Common myeloid progenitor, CD34-positive (primary cell): ENCODE measurements around the gene TBC1D2B.
A peak's percentile ranks its signal among the peaks of the same experiment; 100 is the strongest.

ENCODE experiments used
- CTCF ChIA-PET: fragments of 350-600 bp; sonication (Branson Sonifier 250); formaldehyde crosslinking; loops from one replicate; lab custom pipeline; 2021; ENCODE audit warnings: antibody characterized with exemption; lab: Charles Lee
- POLR2A ChIA-PET: fragments of 350-600 bp; sonication (Branson Sonifier 250); formaldehyde crosslinking; loops from one replicate; lab custom pipeline; 2021; ENCODE audit warnings: antibody characterized with exemption; lab: Charles Lee
- DNase-seq, 3 donors: peaks; one replicate each; pipeline versions ENCODE4 v3.0.0 to v3.0.0-alpha.2; 2013
- H3K27ac ChIP-seq, 2 experiments: 1 replicate in 1 of 2; 2 replicates in 1 of 2; pipeline ENCODE4 v1.7.0; 2013; ENCODE audit warnings: inconsistent platforms in 2 of 2, low read length in 2 of 2, mild to moderate bottlenecking in 2 of 2, low read depth in 1 of 2, moderate library complexity in 1 of 2; ENCODE audit not compliant: severe bottlenecking in 2 of 2, insufficient read depth in 1 of 2, poor library complexity in 1 of 2
- H3K27me3 ChIP-seq, 5 experiments: replicated peaks in 2 of 5; 1 replicate in 3 of 5; 2 replicates in 2 of 5; pipeline versions ENCODE4 v1.6.1 to v1.7.0; 2013; ENCODE audit warnings: low read length in 4 of 5, mild to moderate bottlenecking in 2 of 5, moderate library complexity in 2 of 5, inconsistent platforms in 1 of 5; ENCODE audit not compliant: insufficient read depth in 5 of 5, control insufficient read depth in 4 of 5
- H3K36me3 ChIP-seq, 4 experiments: 1 replicate in 2 of 4; 2 replicates in 2 of 4; pipeline versions ENCODE4 v1.6.1 to v1.7.0; 2013; ENCODE audit warnings: low read length in 3 of 4, control low read depth in 1 of 4, mild to moderate bottlenecking in 1 of 4; ENCODE audit not compliant: control insufficient read depth in 4 of 4, insufficient read depth in 4 of 4
- H3K4me1 ChIP-seq, 4 experiments: 1 replicate in 3 of 4; 2 replicates in 1 of 4; pipeline versions ENCODE4 v1.6.1 to v1.7.1; 2013; ENCODE audit warnings: low read length in 3 of 4, mild to moderate bottlenecking in 3 of 4, control low read depth in 1 of 4, inconsistent platforms in 1 of 4, moderate library complexity in 1 of 4; ENCODE audit not compliant: control insufficient read depth in 4 of 4, insufficient read depth in 4 of 4; ENCODE audit errors: control extremely low read depth in 1 of 4
- H3K4me3 ChIP-seq, 7 experiments: 1 replicate in 4 of 7; 2 replicates in 3 of 7; pipeline versions ENCODE4 v1.5.1 to v1.7.0; 2013; ENCODE audit warnings: mild to moderate bottlenecking in 7 of 7, low read length in 6 of 7, moderate library complexity in 6 of 7, inconsistent platforms in 2 of 7, low read depth in 2 of 7, control low read depth in 1 of 7; ENCODE audit not compliant: insufficient read depth in 4 of 7, control insufficient read depth in 1 of 7; ENCODE audit errors: extremely low read depth in 1 of 7
- H3K9me3 ChIP-seq, 5 experiments: 1 replicate in 4 of 5; 2 replicates in 1 of 5; pipeline versions ENCODE4 v1.6.1 to v1.7.1; 2013; ENCODE audit warnings: low read length in 4 of 5, mild to moderate bottlenecking in 2 of 5, inconsistent platforms in 1 of 5, low read depth in 1 of 5, moderate library complexity in 1 of 5; ENCODE audit not compliant: control insufficient read depth in 4 of 5, insufficient read depth in 2 of 5; ENCODE audit errors: control extremely low read depth in 1 of 5
- WGBS: methylation state at CpG from one replicate; pipeline ENCODE4 v1.1.5; 2013; ENCODE audit not compliant: insufficient coverage; 5-methylcytosine and 5-hydroxymethylcytosine counted together

The TBC1D2B gene

DNA sequence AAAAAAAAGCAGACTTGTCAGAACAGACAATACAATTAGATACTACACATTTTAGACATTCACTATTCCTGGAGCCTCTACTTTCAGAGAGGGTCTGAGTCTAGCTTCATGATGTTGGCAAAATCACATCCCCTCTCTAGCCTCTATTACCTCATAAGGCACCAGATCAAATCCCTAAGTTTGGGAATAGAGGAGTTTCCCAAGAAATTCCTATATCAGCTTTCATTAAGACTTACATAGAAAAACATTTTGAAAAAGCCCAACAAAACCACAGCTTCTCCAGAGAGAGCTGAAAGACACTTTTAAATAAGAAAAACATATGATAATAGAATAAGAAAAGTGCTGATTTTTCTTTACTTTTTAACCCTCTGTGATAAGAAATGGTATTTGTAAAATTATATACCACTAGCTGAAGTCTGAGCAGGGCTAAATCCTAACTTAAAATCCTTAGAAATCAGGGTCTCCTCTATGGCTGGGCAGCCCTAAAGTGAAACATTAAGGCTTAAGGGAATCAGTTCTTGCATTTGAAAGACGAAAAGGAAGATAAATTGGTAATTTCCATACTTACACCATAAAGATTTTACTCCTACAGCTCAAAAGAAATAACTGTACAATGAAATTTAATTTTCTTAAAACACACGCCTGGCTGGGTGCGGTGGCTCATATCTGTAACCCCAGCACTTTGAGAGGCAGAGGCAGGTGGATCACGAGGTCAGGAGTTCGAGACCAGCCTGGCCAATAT, 4.3 kb downstream of the TBC1D2B start:
- CTCF ChIA-PET, result interaction anchor here (0.9 to 8.7 kb wide), 10 partner anchors 10 to 73 kb away, joined by 3 to 62 read pairs (median 4); no protein-coding TSS in a partner anchor
- Histone ChIP-seq H3K9me3 (no peaks in the 10 kb centered on the region), H3K4me1 (peaks cover 8 to 81% (median 74%) of the 10 kb centered on the region in 4 experiments), H3K27ac (peak overlapping the region in 1 of 2 experiments; percentile 27), H3K36me3 (peaks cover 0 to 15% (median 3%) of the 10 kb centered on the region in 4 experiments), H3K27me3 (no peaks in the 10 kb centered on the region), H3K4me3 (no peak overlapping the region)
- 97% methylated on average over 4 of the region's 5 CpGs for WGBS
- DNase-seq, result no peak
- POLR2A ChIA-PET, result interaction anchor here (0.9 to 1.5 kb wide), 2 partner anchors 11 to 16 kb away, joined by 4 read pairs; no protein-coding TSS in a partner anchor

DNA sequence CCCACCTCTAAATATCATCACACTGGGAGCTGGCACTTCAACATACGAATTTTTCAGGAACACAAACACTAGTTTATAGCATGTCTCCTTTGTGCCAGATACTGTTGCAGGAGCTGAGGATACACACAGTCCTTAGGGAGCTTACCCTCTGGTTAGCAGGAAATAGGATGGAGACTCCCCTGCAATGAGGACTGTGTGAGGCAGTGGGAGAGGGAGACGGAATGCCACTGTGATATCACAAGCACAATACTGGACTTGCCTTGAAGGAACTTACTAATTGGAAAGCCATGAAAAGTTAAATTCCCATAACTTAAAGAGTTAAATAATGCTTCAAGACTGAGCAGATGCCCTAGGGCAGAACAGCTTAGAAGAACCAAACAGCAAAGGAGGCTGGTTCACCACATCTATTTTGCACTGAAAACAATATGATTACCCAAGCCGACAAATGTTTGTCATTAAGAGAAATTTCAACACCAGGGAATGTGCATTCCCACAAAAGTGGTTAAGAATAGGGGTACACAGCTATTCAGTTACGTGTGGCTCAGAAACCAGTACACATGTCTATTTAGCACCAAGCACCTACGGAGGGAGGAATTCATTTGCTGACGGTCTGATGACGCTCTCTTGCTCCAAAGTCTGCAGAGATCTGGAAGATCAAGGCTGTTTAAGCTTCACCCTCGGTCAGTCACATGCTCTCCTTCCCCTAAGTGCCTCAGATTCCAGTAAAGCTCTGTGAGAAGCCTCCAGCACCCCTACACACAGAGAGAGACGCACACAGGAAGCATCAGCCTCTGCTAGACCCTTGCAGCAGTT, 5.2 kb downstream of the TBC1D2B start:
- H3K4me3 ChIP-seq, result peak overlapping the region in 3 of 7 experiments; percentile 23 to 50 (median 39)
- peak overlapping the region in 1 of 2 experiments; percentile 27 for H3K27ac ChIP-seq
- DNase-seq, result no peak
- POLR2A ChIA-PET, result interaction anchor here (0.9 to 1.5 kb wide), 2 partner anchors 10 to 15 kb away, joined by 4 read pairs; no protein-coding TSS in a partner anchor
- no peaks in the 10 kb centered on the region for H3K9me3 ChIP-seq
- H3K27me3 ChIP-seq, result no peaks in the 10 kb centered on the region
- peaks cover 0 to 15% (median 3%) of the 10 kb centered on the region in 4 experiments for H3K36me3 ChIP-seq
- peaks cover 15 to 84% (median 79%) of the 10 kb centered on the region in 4 experiments for H3K4me1 ChIP-seq
- 42% methylated on average over 7 of the region's 9 CpGs for WGBS
- CTCF ChIA-PET, result interaction anchor here (0.7 to 8.7 kb wide), 16 partner anchors 9 to 72 kb away, joined by 3 to 62 read pairs (median 4); no protein-coding TSS in a partner anchor

DNA sequence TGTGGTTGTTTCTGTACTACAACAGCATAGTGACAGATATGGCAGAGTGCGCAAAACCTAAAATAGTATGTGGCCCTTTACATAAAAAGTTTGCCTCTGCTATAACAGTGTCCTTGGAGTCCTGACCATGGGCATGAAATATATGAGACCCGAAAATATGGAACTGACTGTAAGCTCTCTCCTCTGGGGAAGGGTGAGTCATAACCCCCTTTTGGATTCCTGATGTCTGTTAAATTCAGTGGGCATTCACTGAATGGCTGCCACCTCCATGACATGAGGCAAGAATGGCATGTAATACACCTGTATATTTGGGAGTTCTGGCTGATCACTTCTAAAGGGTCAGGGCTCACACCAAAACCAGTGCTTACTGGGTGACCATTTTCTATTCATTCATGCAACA, 6.1 kb downstream of the TBC1D2B start:
- ChIA-PET POLR2A (no interaction called here), CTCF (interaction anchor here (0.9 to 8.7 kb wide), 9 partner anchors 10 to 71 kb away, joined by 3 to 62 read pairs (median 5); no protein-coding TSS in a partner anchor)
- DNase-seq, result peak in 1 of 3 donors; percentile 51
- Histone ChIP-seq H3K27me3 (no peaks in the 10 kb centered on the region), H3K27ac (no peak overlapping the region), H3K36me3 (peaks cover 0 to 15% (median 3%) of the 10 kb centered on the region in 4 experiments), H3K4me1 (peaks cover 15 to 93% (median 76%) of the 10 kb centered on the region in 4 experiments), H3K9me3 (no peaks in the 10 kb centered on the region), H3K4me3 (peak overlapping the region in 1 of 7 experiments; percentile 3)
- 75% methylated on average over 2 of the region's 2 CpGs for WGBS

DNA sequence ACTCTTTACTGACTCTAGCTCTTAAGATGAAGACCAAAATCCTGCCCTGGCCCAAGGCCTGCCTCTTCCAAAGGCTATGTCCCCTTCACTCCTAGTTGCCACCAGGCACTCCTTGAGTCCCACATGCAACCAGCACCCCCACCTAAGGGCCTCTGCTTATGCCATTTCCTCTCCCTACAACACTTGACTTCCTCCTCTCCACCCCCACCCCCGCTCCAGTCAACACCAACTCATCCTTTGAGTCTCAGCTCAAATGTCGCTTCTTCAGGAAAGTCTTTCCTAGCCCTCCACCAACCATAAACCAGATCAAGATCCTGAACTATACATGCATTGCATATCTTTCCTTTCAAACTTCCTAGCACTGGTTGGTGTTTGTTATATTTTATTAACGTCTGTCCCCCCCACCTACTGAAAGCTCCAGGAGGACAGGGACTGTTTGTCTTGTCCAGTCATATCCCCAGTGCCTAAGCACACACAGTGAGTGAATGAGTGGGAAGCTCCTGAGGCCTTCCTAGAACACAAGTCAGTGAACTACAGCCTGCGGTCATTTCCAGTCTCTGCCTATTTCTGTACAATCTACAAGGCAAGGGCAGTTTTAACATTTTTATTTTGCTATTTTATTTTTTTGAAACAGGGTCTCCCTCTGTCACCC, 7.3 kb downstream of the TBC1D2B start:
- H3K4me1 ChIP-seq, result peaks cover 15 to 93% (median 76%) of the 10 kb centered on the region in 4 experiments
- ChIA-PET POLR2A (no interaction called here), CTCF (interaction anchor here (0.9 to 8.7 kb wide), 12 partner anchors 8 to 64 kb away, joined by 3 to 62 read pairs (median 4); partner anchors contain the start of gene TBC1D2B)
- H3K27me3 ChIP-seq, result no peaks in the 10 kb centered on the region
- WGBS, result 0% methylated on average over 1 of the region's 4 CpGs
- peak overlapping the region in 1 of 2 experiments; percentile 65 for H3K27ac ChIP-seq
- peaks cover 0 to 26% (median 3%) of the 10 kb centered on the region in 4 experiments for H3K36me3 ChIP-seq
- peak in 1 of 3 donors; percentile 45 for DNase-seq
- H3K4me3 ChIP-seq, result peak overlapping the region in 3 of 7 experiments; percentile 6 to 50 (median 35)
- no peaks in the 10 kb centered on the region for H3K9me3 ChIP-seq

DNA sequence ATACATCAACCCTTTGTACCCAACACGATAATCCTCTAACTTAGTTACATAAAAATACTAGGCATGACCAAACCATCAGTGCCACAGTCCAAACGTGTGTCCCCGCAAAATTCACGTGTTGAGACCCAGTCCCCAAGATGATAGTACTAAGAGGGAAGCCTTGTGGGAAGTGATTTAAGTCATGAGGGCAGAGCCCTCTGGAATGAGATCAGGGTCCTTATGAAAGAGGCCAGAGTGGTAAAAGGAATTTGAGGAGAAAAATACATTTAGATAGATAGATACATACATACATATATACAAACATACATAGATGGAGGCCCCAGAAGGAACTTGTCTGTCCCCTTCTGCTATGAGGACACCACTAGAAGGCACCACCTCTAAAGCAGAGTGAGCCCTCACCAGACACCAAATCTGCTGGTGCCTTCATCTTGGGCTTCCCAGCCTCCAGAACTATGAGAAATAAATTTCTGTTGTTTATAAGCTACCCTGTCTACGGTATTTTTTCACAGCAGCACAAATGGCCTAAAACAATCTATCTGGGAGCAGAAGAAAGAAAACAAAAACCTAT, 8.0 kb downstream of the TBC1D2B start:
- peak overlapping the region in 1 of 2 experiments; percentile 65 for H3K27ac ChIP-seq
- 61% methylated on average over 2 of the region's 5 CpGs for WGBS
- H3K36me3 ChIP-seq, result peaks cover 0 to 26% (median under 1%) of the 10 kb centered on the region in 4 experiments
- peak overlapping the region in 3 of 7 experiments; percentile 35 to 54 (median 50) for H3K4me3 ChIP-seq
- no peak for DNase-seq
- ChIA-PET CTCF (interaction anchor here (0.9 to 8.7 kb wide), 13 partner anchors 8 to 63 kb away, joined by 3 to 62 read pairs (median 4); partner anchors contain the start of gene TBC1D2B), POLR2A (interaction anchor here (0.9 to 1.5 kb wide), 2 partner anchors 33 to 46 kb away, joined by 4 read pairs; no protein-coding TSS in a partner anchor)
- no peaks in the 10 kb centered on the region for H3K27me3 ChIP-seq
- no peaks in the 10 kb centered on the region for H3K9me3 ChIP-seq
- peaks cover 18 to 94% (median 77%) of the 10 kb centered on the region in 4 experiments for H3K4me1 ChIP-seq

DNA sequence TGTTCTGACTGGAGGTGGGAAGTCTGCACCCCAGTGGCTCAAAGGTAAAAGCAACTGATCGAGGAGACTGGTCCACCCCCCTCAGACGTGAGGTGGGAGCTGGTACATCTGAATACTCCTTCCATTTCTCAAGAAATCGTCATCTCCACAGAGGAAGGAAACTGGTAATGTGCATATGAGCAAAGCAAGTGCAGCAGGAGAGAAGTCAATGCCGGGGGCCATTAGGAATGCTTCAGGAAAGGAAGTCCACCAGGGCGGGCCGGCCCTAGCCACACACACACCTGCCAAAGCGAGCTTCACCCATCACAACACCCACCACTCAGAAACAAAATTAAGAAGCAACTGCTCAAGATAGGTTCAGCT, 8.5 kb downstream of the TBC1D2B start:
- 0% methylated on average over 2 of the region's 7 CpGs for WGBS
- Histone ChIP-seq H3K27me3 (no peaks in the 10 kb centered on the region), H3K4me1 (peaks cover 18 to 97% (median 77%) of the 10 kb centered on the region in 4 experiments), H3K4me3 (peak overlapping the region in 6 of 7 experiments; percentile 2 to 54 (median 23)), H3K27ac (peak overlapping the region; percentile 25 to 65), H3K36me3 (peaks cover 0 to 23% (median 0%) of the 10 kb centered on the region in 4 experiments), H3K9me3 (no peaks in the 10 kb centered on the region)
- DNase-seq, result peak in 1 of 3 donors; percentile 61
- POLR2A ChIA-PET, result interaction anchor here (0.7 to 1.5 kb wide), 3 partner anchors 27 to 46 kb away, joined by 3 to 4 read pairs (median 4); no protein-coding TSS in a partner anchor
- CTCF ChIA-PET, result interaction anchor here (0.7 to 8.7 kb wide), 13 partner anchors 9 to 127 kb away, joined by 3 to 62 read pairs (median 6); partner anchors contain the start of gene TBC1D2B
